ENCODE data around the gene PATL2. TPM values are rescaled to one million over a fixed set of nuclear protein-coding genes. Genes with fewer than 3 reads are reported as not detected.
"Not testable (repeated sequence)": the region's sequence is repeated elsewhere in the genome, so short reads cannot be mapped to it uniquely, and the experiment has no call there.

Gene PATL2
- total RNA-seq, 2 donors from 2014 or later: 0.26 TPM; not detected in 1

DNA sequence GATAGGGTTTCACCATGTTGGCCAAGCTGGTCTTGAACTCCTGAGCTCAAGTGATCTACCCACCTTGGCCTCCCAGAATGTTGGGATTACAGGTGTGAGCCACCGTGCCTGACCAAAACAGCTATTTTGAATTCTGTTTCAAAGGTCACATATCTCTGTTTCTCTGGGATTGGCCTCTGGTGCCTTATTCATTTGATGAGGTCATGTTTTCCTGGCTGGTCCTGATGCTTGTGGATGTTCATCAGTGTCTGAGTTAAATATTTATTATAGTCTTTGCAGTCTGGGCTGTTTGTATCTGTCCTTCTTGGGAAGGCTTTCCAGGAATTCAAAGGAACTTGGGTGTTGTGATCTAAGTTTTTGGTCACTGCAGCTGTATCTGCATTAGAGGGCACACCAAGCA, 5.1 kb downstream of the PATL2 start:
- TF ChIP-seq, protein P1, sequence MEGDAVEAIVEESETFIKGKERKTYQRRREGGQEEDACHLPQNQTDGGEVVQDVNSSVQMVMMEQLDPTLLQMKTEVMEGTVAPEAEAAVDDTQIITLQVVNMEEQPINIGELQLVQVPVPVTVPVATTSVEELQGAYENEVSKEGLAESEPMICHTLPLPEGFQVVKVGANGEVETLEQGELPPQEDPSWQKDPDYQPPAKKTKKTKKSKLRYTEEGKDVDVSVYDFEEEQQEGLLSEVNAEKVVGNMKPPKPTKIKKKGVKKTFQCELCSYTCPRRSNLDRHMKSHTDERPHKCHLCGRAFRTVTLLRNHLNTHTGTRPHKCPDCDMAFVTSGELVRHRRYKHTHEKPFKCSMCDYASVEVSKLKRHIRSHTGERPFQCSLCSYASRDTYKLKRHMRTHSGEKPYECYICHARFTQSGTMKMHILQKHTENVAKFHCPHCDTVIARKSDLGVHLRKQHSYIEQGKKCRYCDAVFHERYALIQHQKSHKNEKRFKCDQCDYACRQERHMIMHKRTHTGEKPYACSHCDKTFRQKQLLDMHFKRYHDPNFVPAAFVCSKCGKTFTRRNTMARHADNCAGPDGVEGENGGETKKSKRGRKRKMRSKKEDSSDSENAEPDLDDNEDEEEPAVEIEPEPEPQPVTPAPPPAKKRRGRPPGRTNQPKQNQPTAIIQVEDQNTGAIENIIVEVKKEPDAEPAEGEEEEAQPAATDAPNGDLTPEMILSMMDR (conservative IDR thresholded peaks at IDR 0.05): no peak
- H3K9me3 ChIP-seq (ENCODE audit: control insufficient read depth, low read length): no peaks in the 10 kb centered on the region
- no peaks in the 10 kb centered on the region for H3K36me3 ChIP-seq (ENCODE audit: control insufficient read depth, insufficient read depth, low read length)
- DNase-seq: no peak
- Mint-ChIP-seq H3K27ac (no peak overlapping the region), H3K27me3 (ENCODE audit: insufficient read depth) (peaks cover 2% of the 10 kb centered on the region), H3K4me1 (no peaks in the 10 kb centered on the region), H3K9me3 (peaks cover 14% of the 10 kb centered on the region), H3K4me3 (no peak overlapping the region), H3K36me3 (ENCODE audit: low read depth) (no peaks in the 10 kb centered on the region)
- no peak overlapping the region for H3K4me3 ChIP-seq (ENCODE audit: low read length)
- H3K9ac ChIP-seq (ENCODE audit: extremely low read depth, low read length, poor library complexity, severe bottlenecking): no peak overlapping the region
- H3K27ac ChIP-seq (ENCODE audit: low read depth, low read length): no peak overlapping the region
- no peaks in the 10 kb centered on the region for H3K4me1 ChIP-seq (ENCODE audit: control insufficient read depth, insufficient read depth, low read length)
- WGBS, 2 experiments (ENCODE audit: insufficient coverage in 1 of 2, insufficient read length in 1 of 2): 85 to 100% methylated on average over 1 of the region's 1 CpG
- no peaks in the 10 kb centered on the region for H3K27me3 ChIP-seq (ENCODE audit: control insufficient read depth, insufficient read depth, low read length, poor library complexity, severe bottlenecking)

DNA sequence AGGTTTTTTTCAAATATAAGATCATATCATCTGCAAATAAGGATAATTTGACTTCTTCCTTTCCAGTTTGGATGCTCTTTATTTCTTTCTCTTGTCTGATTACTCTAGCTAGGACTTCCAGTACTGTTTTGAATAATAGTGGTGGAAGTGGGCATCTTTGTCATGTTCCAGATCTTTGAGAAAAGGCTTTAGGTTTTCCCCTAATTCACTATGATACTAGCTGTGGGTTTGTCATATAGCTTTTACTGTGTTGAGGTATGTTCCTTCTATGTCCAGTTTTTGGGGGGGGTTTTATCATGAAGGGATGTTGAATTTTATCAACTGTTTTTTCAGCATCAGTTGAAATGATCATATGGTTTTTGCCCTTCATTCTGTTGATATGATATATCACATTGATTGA, 10.4 kb downstream of the PATL2 start:
- H3K4me1 ChIP-seq (ENCODE audit: control insufficient read depth, insufficient read depth, low read length); H3K4me3 ChIP-seq (ENCODE audit: low read length); H3K36me3 Mint-ChIP-seq (ENCODE audit: low read depth); H3K36me3 ChIP-seq (ENCODE audit: control insufficient read depth, insufficient read depth, low read length); H3K9me3 ChIP-seq (ENCODE audit: control insufficient read depth, low read length); H3K27me3 ChIP-seq (ENCODE audit: control insufficient read depth, insufficient read depth, low read length, poor library complexity, severe bottlenecking); H3K4me1 Mint-ChIP-seq; H3K9ac ChIP-seq (ENCODE audit: extremely low read depth, low read length, poor library complexity, severe bottlenecking); H3K27ac Mint-ChIP-seq; H3K27ac ChIP-seq (ENCODE audit: low read depth, low read length); H3K4me3 Mint-ChIP-seq; DNase-seq: not testable (repeated sequence)
- peaks cover 19% of the 10 kb centered on the region for H3K9me3 Mint-ChIP-seq
- peaks cover 10% of the 10 kb centered on the region for H3K27me3 Mint-ChIP-seq (ENCODE audit: insufficient read depth)

DNA sequence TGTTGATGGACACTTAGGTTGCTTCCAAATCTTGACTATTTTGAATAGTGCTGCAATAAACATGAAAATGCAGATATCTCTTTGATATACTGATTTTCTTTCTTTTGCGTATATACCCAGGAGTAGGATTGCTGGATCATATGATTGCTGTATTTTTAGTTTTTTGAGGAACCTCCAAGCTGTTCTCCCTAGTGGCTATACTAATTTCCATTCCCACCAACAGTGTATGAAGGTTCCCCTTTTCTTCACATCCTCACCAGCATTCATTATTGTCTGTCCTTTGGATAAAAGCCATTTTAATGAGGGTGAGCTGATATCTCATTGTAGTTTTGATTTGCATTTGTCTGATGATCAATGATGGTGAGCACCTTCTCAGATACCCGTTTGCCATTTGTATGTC, 12.5 kb downstream of the PATL2 start:
- Histone ChIP-seq H3K9ac (ENCODE audit: extremely low read depth, low read length, poor library complexity, severe bottlenecking) (no peak overlapping the region), H3K9me3 (ENCODE audit: control insufficient read depth, low read length) (no peaks in the 10 kb centered on the region), H3K4me3 (ENCODE audit: low read length) (no peak overlapping the region), H3K4me1 (ENCODE audit: control insufficient read depth, insufficient read depth, low read length) (no peaks in the 10 kb centered on the region), H3K27ac (ENCODE audit: low read depth, low read length) (no peak overlapping the region), H3K36me3 (ENCODE audit: control insufficient read depth, insufficient read depth, low read length) (no peaks in the 10 kb centered on the region), H3K27me3 (ENCODE audit: control insufficient read depth, insufficient read depth, low read length, poor library complexity, severe bottlenecking) (no peaks in the 10 kb centered on the region)
- no peak for DNase-seq
- Mint-ChIP-seq H3K9me3 (peaks cover 19% of the 10 kb centered on the region), H3K27ac (no peak overlapping the region), H3K36me3 (ENCODE audit: low read depth) (no peaks in the 10 kb centered on the region), H3K27me3 (ENCODE audit: insufficient read depth) (peaks cover 10% of the 10 kb centered on the region), H3K4me3 (no peak overlapping the region), H3K4me1 (peaks cover 3% of the 10 kb centered on the region)
- TF ChIP-seq, protein P1 (conservative IDR thresholded peaks at IDR 0.05): no peak
- 92% methylated on average over 2 of the region's 2 CpGs; no CpG with 5 or more reads in 1 of the 2 experiments for whole genome bisulfite sequencing, 2 experiments (ENCODE audit: insufficient coverage in 1 of 2, insufficient read length in 1 of 2)

DNA sequence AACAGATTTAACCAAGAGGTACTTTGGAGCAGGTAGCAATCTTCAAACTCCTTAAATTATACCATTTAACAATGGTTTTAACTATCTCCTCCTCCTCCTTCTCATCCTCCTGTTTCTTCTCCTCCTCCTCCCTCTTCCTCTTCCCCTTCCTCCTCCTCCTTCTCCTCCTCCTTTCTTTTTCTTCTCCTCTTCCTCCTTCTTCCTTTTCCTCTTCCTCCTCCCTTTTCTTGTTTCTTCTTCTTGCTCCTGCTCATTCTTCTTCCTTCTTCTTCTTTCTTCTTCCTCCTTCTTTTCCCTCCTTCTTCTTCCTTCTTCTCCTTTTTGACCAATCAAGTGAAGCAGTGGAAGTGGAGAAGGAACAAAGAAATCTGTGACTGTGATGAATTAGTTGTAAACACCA, 14.1 kb downstream of the PATL2 start:
- Mint-ChIP-seq H3K27me3 (ENCODE audit: insufficient read depth) (peaks cover 10% of the 10 kb centered on the region), H3K9me3 (peaks cover 11% of the 10 kb centered on the region), H3K27ac (no peak overlapping the region), H3K4me1 (peaks cover 3% of the 10 kb centered on the region), H3K36me3 (ENCODE audit: low read depth) (no peaks in the 10 kb centered on the region), H3K4me3 (no peak overlapping the region)
- H3K27ac ChIP-seq (ENCODE audit: low read depth, low read length): no peak overlapping the region
- H3K36me3 ChIP-seq (ENCODE audit: control insufficient read depth, insufficient read depth, low read length): no peaks in the 10 kb centered on the region
- H3K4me3 ChIP-seq (ENCODE audit: low read length): no peak overlapping the region
- no peaks in the 10 kb centered on the region for H3K4me1 ChIP-seq (ENCODE audit: control insufficient read depth, insufficient read depth, low read length)
- H3K27me3 ChIP-seq (ENCODE audit: control insufficient read depth, insufficient read depth, low read length, poor library complexity, severe bottlenecking): no peaks in the 10 kb centered on the region
- no peak for DNase-seq
- no peaks in the 10 kb centered on the region for H3K9me3 ChIP-seq (ENCODE audit: control insufficient read depth, low read length)
- TF ChIP-seq, protein P1 (conservative IDR thresholded peaks at IDR 0.05): no peak
- no peak overlapping the region for H3K9ac ChIP-seq (ENCODE audit: extremely low read depth, low read length, poor library complexity, severe bottlenecking)
